ENCODE data around the gene ZNF592. TPM values are rescaled to one million over a fixed set of nuclear protein-coding genes. Genes with fewer than 3 reads are reported as not detected.

The ZNF592 gene
- total and polyA plus RNA-seq, 2 donors (not counting 3 experiments of a cell fraction or from before 2014, with no cell fraction given): 12.3 to 21.1 TPM

DNA sequence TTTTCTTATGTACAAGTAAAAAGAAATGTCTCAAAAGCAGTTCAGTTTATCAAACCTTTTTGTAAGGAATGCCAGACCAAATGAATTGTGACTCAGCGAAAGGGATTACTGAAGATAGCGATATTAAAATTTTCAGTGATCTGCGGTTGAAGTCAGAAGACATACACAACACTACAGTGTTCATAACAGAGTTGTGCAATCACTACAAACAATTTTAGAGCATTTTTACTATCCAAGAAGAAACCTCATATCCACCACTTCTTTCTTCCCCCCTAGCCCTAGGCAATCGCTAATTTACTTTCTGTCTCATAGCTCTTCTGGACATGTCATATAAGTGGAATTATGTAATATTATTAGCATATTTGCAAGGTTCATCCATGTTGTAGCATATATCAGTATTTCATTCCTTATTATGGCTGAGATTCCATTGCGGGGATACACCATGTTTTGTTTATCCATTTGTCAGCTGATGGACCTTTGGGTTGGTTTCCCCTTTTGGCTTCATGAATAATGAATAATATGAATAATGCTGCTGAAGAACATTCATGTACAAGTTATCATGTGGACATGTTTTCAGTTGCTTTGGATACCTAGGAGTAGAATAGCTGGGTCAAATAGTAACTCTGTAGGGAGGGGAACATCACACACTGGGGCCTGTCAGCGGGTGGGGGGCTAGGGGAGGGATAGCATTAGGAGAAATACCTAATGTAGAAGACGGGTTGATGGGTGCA lies 45.2 kb downstream of the ZNF592 start:
- Histone ChIP-seq H3K4me3 (replicated peaks in 1 of 3; ENCODE audit: insufficient read depth in 1 of 3, low read depth in 1 of 3, low read length in 3 of 3) (no peak overlapping the region), H3K4me2 (ENCODE audit: insufficient read depth, low read length) (no peak overlapping the region), H3K79me2 (ENCODE audit: control insufficient read depth, insufficient read depth, low read length) (peaks cover 17% of the 10 kb centered on the region), H4K20me1 (replicated peaks; ENCODE audit: control insufficient read depth, extremely low read depth, insufficient read depth, low read length) (no peaks in the 10 kb centered on the region), H3K27ac (ENCODE audit: insufficient read depth, low read depth, low read length) (no peak overlapping the region), H3K9ac (replicated peaks; ENCODE audit: extremely low read depth, insufficient read depth, low read length) (no peak overlapping the region), H3K36me3 (ENCODE audit: control insufficient read depth in 2 of 2, extremely low read depth in 1 of 2, insufficient read depth in 2 of 2, low read length in 2 of 2) (peaks cover 4 to 17% of the 10 kb centered on the region in 2 experiments), H3K4me1 (ENCODE audit: control insufficient read depth, extremely low read depth, insufficient read depth, low read length) (no peaks in the 10 kb centered on the region), H3K9me1 (replicated peaks; ENCODE audit: control insufficient read depth, extremely low read depth, insufficient read depth, low read length) (no peaks in the 10 kb centered on the region), H2AFZ (ENCODE audit: low read depth, low read length) (no peak overlapping the region), H3K27me3 (ENCODE audit: control insufficient read depth in 2 of 2, insufficient read depth in 2 of 2, low read length in 2 of 2) (no peaks in the 10 kb centered on the region), H3K9me3 (replicated peaks; ENCODE audit: control insufficient read depth, insufficient read depth, low read length) (no peaks in the 10 kb centered on the region)
- ChIA-PET POLR2A (no interaction called here), CTCF (no interaction called here)
- DNase-seq (ENCODE audit: low read depth, low spot score) (no peak), FAIRE-seq (no peak)
- TF ChIP-seq EZH2 (IDR thresholded peaks at IDR 0.05; ENCODE audit: borderline replicate concordance, low read depth, low read length, severe bottlenecking): no peak
- TF ChIP-seq, protein P1, sequence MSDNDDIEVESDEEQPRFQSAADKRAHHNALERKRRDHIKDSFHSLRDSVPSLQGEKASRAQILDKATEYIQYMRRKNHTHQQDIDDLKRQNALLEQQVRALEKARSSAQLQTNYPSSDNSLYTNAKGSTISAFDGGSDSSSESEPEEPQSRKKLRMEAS (IDR thresholded peaks at IDR 0.05; ENCODE audit: insufficient read depth, insufficient read length): no peak
- TF ChIP-seq, protein P2, sequence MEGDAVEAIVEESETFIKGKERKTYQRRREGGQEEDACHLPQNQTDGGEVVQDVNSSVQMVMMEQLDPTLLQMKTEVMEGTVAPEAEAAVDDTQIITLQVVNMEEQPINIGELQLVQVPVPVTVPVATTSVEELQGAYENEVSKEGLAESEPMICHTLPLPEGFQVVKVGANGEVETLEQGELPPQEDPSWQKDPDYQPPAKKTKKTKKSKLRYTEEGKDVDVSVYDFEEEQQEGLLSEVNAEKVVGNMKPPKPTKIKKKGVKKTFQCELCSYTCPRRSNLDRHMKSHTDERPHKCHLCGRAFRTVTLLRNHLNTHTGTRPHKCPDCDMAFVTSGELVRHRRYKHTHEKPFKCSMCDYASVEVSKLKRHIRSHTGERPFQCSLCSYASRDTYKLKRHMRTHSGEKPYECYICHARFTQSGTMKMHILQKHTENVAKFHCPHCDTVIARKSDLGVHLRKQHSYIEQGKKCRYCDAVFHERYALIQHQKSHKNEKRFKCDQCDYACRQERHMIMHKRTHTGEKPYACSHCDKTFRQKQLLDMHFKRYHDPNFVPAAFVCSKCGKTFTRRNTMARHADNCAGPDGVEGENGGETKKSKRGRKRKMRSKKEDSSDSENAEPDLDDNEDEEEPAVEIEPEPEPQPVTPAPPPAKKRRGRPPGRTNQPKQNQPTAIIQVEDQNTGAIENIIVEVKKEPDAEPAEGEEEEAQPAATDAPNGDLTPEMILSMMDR (IDR thresholded peaks at IDR 0.05; ENCODE audit: extremely low read depth in 1 of 2, insufficient read depth in 1 of 2, low read depth in 1 of 2, low read length in 2 of 2): no peak
- no peak for TF ChIP-seq MYC (IDR thresholded peaks at IDR 0.05; ENCODE audit: low read depth, low read length)
- TF ChIP-seq POLR2AphosphoS5 (IDR thresholded peaks at IDR 0.05; ENCODE audit: insufficient read depth, low read depth, low read length): no peak
- no peak for TF ChIP-seq GATA2 (IDR thresholded peaks at IDR 0.05; ENCODE audit: insufficient read depth, insufficient read length, low read depth, low read length)
- no peak for TF ChIP-seq POLR2A (IDR thresholded peaks at IDR 0.05; ENCODE audit: low read depth, low read length)
- TF ChIP-seq JUN (IDR thresholded peaks at IDR 0.05; ENCODE audit: borderline replicate concordance, insufficient read depth, insufficient read length, low read depth): no peak
- no peak for TF ChIP-seq FOS (IDR thresholded peaks at IDR 0.05; ENCODE audit: borderline replicate concordance, insufficient read depth, low read length)
- intact Hi-C loops (cut with micrococcal nuclease) (no loop called here), dilution Hi-C loops (cut with MboI; ENCODE audit: extremely low pct_ligation_motif_present, low sequenced_read_pairs) (no loop called here)
- no TSS peak for BruUV-seq (replicated peaks)
